SK-N-SH (cell line): ENCODE data around the gene TJP2.

Source experiments
- CHD2 ChIP-seq: fragments of 150-350 bp; IDR thresholded peaks from 2 replicates; pipeline ENCODE4 v1.6.1; 2018; ENCODE audit warnings: low read length; ENCODE audit not compliant: partially characterized antibody
- GABPA ChIP-seq: IDR thresholded peaks from 2 replicates; pipeline ENCODE4 v1.4.0; 2012; ENCODE audit warnings: low read depth, mild to moderate bottlenecking
- RAD21 ChIP-seq: IDR thresholded peaks from 2 replicates; pipeline ENCODE4 v1.6.1; 2012; ENCODE audit warnings: mild to moderate bottlenecking, low read length
- TF ChIP-seq, protein P1 (sequence below): IDR thresholded peaks from 2 replicates; pipeline ENCODE4 v1.4.0; 2012; ENCODE audit warnings: low read depth
- TF ChIP-seq, protein P2 (sequence below): IDR thresholded peaks from 2 replicates; pipeline ENCODE4; 2012
- TF ChIP-seq, protein P3 (sequence below): fragments of 200-600 bp; sonication (generic); IDR thresholded peaks from 2 replicates; pipeline ENCODE4 v1.6.1; 2017; ENCODE audit warnings: antibody characterized with exemption, mild to moderate bottlenecking, moderate library complexity

DNA sequence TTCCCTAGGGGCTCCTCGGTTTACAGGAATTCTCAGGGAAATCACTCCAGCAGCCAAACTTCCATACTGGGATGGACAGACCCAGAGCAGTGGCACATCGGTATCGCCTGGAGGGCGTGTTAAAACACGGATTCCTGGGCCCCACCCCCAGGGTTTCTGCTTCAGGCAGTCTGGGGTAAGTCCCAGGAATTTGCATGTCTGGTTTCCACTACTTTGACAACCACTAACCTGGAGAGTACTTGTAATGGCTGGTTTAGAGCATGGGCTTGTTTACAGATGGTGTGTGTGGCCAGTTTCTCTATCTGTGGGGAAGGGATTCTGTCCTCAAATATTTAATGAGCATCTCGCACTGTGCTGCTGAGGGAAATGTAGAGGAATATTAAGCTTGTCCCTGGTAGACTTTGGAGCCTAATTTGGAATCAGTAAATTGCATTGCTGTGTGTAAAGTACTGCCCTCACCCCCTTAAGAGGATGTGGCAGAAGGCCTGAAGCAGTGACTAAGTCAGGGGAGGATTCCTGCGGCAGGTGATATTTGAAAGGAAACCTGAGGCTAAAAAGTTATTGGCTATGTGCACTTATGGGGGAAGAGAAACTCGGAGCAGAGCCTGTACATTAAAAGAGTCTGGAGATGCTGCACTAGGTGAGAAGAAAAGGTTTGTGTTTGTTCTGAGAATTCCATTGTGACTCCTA, 18.6 kb upstream of the TJP2 start:
- TF ChIP-seq, protein P1, sequence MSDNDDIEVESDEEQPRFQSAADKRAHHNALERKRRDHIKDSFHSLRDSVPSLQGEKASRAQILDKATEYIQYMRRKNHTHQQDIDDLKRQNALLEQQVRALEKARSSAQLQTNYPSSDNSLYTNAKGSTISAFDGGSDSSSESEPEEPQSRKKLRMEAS, result no peak
- TF ChIP-seq CHD2 (no peak), RAD21 (no peak), GABPA (no peak)
- TF ChIP-seq, protein P2, sequence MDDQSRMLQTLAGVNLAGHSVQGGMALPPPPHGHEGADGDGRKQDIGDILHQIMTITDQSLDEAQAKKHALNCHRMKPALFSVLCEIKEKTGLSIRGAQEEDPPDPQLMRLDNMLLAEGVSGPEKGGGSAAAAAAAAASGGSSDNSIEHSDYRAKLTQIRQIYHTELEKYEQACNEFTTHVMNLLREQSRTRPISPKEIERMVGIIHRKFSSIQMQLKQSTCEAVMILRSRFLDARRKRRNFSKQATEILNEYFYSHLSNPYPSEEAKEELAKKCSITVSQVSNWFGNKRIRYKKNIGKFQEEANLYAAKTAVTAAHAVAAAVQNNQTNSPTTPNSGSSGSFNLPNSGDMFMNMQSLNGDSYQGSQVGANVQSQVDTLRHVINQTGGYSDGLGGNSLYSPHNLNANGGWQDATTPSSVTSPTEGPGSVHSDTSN, result no peak
- TF ChIP-seq, protein P3, sequence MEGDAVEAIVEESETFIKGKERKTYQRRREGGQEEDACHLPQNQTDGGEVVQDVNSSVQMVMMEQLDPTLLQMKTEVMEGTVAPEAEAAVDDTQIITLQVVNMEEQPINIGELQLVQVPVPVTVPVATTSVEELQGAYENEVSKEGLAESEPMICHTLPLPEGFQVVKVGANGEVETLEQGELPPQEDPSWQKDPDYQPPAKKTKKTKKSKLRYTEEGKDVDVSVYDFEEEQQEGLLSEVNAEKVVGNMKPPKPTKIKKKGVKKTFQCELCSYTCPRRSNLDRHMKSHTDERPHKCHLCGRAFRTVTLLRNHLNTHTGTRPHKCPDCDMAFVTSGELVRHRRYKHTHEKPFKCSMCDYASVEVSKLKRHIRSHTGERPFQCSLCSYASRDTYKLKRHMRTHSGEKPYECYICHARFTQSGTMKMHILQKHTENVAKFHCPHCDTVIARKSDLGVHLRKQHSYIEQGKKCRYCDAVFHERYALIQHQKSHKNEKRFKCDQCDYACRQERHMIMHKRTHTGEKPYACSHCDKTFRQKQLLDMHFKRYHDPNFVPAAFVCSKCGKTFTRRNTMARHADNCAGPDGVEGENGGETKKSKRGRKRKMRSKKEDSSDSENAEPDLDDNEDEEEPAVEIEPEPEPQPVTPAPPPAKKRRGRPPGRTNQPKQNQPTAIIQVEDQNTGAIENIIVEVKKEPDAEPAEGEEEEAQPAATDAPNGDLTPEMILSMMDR, result no peak
